HepG2 (cell line): ENCODE data around the gene RUNX3. TPM values are rescaled to one million over a fixed set of nuclear protein-coding genes. Genes with fewer than 3 reads are reported as not detected.

Experiments
- CENPX ChIP-seq: sonication (generic); formaldehyde crosslinking; IDR thresholded peaks from 2 replicates; pipeline ENCODE4 v1.9.0; 2021; ENCODE audit warnings: mild to moderate bottlenecking, missing genetic modification reagents, moderate library complexity
- GPN1 ChIP-seq: sonication (generic); formaldehyde crosslinking; IDR thresholded peaks from 2 replicates; pipeline ENCODE4 v1.5.1; 2020; ENCODE audit warnings: missing genetic modification reagents, borderline replicate concordance
- JUND ChIP-seq: sonication (generic); formaldehyde crosslinking; IDR thresholded peaks from 2 replicates; pipeline ENCODE4 v1.8.0; 2022; ENCODE audit warnings: mild to moderate bottlenecking, missing genetic modification reagents
- POLR2AphosphoS2 ChIP-seq: IDR thresholded peaks from 2 replicates; pipeline ENCODE4 v1.6.1; 2011; ENCODE audit warnings: low read depth, low read length, improper control_type of control experiment
- SALL2 ChIP-seq: sonication (generic); formaldehyde crosslinking; IDR thresholded peaks from 2 replicates; pipeline ENCODE4 v1.8.1; 2023; ENCODE audit warnings: mild to moderate bottlenecking, missing genetic modification reagents, inconsistent platforms
- SATB2 ChIP-seq: sonication (generic); formaldehyde crosslinking; IDR thresholded peaks from 2 replicates; pipeline ENCODE4 v1.5.0; 2020; ENCODE audit warnings: missing genetic modification reagents
- TBX3 ChIP-seq: fragments of 450-650 bp; IDR thresholded peaks from 2 replicates; pipeline ENCODE4 v1.6.1; 2017; ENCODE audit warnings: antibody characterized with exemption, mild to moderate bottlenecking, inconsistent platforms, borderline replicate concordance
- YEATS4 ChIP-seq: sonication (generic); formaldehyde crosslinking; IDR thresholded peaks from 2 replicates; pipeline ENCODE4 v1.4.0; 2020; ENCODE audit warnings: missing genetic modification reagents, borderline replicate concordance
- ZBTB42 ChIP-seq: sonication (generic); formaldehyde crosslinking; IDR thresholded peaks from 2 replicates; pipeline ENCODE4 v1.5.0; 2020; ENCODE audit warnings: mild to moderate bottlenecking, missing genetic modification reagents
- ZFYVE20 ChIP-seq: sonication (generic); formaldehyde crosslinking; IDR thresholded peaks from 2 replicates; pipeline ENCODE4 v1.8.0; 2023; ENCODE audit warnings: low read depth, mild to moderate bottlenecking, moderate library complexity, missing genetic modification reagents, borderline replicate concordance
- ZNF234 ChIP-seq: sonication (generic); formaldehyde crosslinking; conservative IDR thresholded peaks from 2 replicates; pipeline ENCODE4 v1.5.1; 2020; ENCODE audit warnings: mild to moderate bottlenecking, missing genetic modification reagents
- ZNF260 ChIP-seq: sonication (generic); formaldehyde crosslinking; IDR thresholded peaks from 2 replicates; pipeline ENCODE4 v1.4.0; 2020; ENCODE audit warnings: missing genetic modification reagents, low read depth, mild to moderate bottlenecking, borderline replicate concordance
- ZNF282 ChIP-seq: fragments of 450-650 bp; IDR thresholded peaks from 2 replicates; pipeline ENCODE4 v1.6.1; 2018; ENCODE audit not compliant: partially characterized antibody
- ZNF30 ChIP-seq: sonication (generic); formaldehyde crosslinking; IDR thresholded peaks from 2 replicates; pipeline ENCODE4 v1.5.0; 2020; ENCODE audit warnings: mild to moderate bottlenecking, missing genetic modification reagents
- ZNF335 ChIP-seq: sonication (generic); formaldehyde crosslinking; IDR thresholded peaks from 2 replicates; pipeline ENCODE4 v1.4.0; 2020; ENCODE audit warnings: missing genetic modification reagents
- ZNF550 ChIP-seq: sonication (generic); formaldehyde crosslinking; IDR thresholded peaks from 2 replicates; pipeline ENCODE4 v1.4.0; 2020; ENCODE audit warnings: mild to moderate bottlenecking, missing genetic modification reagents, borderline replicate concordance
- ZNF761 ChIP-seq: sonication (generic); formaldehyde crosslinking; conservative IDR thresholded peaks from 2 replicates; pipeline ENCODE4 v1.4.0; 2020; ENCODE audit warnings: mild to moderate bottlenecking, missing genetic modification reagents
- polyA plus RNA-seq, 8 experiments: library from polyadenylated mRNA; depleted of rRNA in 3 of 8; stranded (reverse) in 7 of 8; unstranded in 1 of 8; fragments of >200 nt; fragmentation: Illumina TruSeq in 4 of 8; extraction: Trizol in 4 of 8; gene quantifications; 2 replicates each; pipeline versions ENCODE4 v1.2.1 to v1.2.3, GENCODE V29; 2011 to 2016; ENCODE audit warnings: low read depth in 4 of 8, missing spikeins in 1 of 8, mixed read lengths in 1 of 8; ENCODE audit not compliant: insufficient read depth in 1 of 8
- total RNA-seq, 5 experiments: library from RNA; depleted of rRNA; stranded (reverse); fragments of >200 nt; fragmentation: Illumina TruSeq; extraction: Trizol; gene quantifications; 2 replicates each; pipeline ENCODE4 v1.2.3, GENCODE V29; 2016; ENCODE audit warnings: low read depth in 1 of 5
- TF ChIP-seq, protein P1 (sequence below): fragments of 450-650 bp; IDR thresholded peaks from 2 replicates; pipeline ENCODE4 v1.6.1; 2016
- TF ChIP-seq, protein P2 (sequence below): sonication (generic); formaldehyde crosslinking; IDR thresholded peaks from 2 replicates; pipeline ENCODE4 v1.4.0; 2020; ENCODE audit warnings: mild to moderate bottlenecking, missing genetic modification reagents
- TF ChIP-seq, protein P3 (sequence below): sonication (generic); formaldehyde crosslinking; IDR thresholded peaks from 2 replicates; pipeline ENCODE4 v1.8.0; 2022; ENCODE audit warnings: missing genetic modification reagents, mild to moderate bottlenecking, inconsistent platforms, borderline replicate concordance
- TF ChIP-seq, protein P4 (sequence below): sonication (generic); formaldehyde crosslinking; IDR thresholded peaks from 2 replicates; pipeline ENCODE4 v1.4.0; 2020; ENCODE audit warnings: missing genetic modification reagents
- TF ChIP-seq, protein P5 (sequence below): sonication (generic); formaldehyde crosslinking; IDR thresholded peaks from 2 replicates; pipeline ENCODE4 v1.4.0; 2020; ENCODE audit warnings: mild to moderate bottlenecking, missing genetic modification reagents
- TF ChIP-seq, protein P6 (sequence below): sonication (generic); formaldehyde crosslinking; IDR thresholded peaks from 2 replicates; pipeline ENCODE4 v1.5.0; 2020; ENCODE audit warnings: missing genetic modification reagents

RUNX3 gene
- total and polyA plus RNA-seq, 2 of the 13 experiments (the other 11 are each of a cell fraction or from before 2014, with no cell fraction given), result 0.04 to 0.22 TPM

DNA sequence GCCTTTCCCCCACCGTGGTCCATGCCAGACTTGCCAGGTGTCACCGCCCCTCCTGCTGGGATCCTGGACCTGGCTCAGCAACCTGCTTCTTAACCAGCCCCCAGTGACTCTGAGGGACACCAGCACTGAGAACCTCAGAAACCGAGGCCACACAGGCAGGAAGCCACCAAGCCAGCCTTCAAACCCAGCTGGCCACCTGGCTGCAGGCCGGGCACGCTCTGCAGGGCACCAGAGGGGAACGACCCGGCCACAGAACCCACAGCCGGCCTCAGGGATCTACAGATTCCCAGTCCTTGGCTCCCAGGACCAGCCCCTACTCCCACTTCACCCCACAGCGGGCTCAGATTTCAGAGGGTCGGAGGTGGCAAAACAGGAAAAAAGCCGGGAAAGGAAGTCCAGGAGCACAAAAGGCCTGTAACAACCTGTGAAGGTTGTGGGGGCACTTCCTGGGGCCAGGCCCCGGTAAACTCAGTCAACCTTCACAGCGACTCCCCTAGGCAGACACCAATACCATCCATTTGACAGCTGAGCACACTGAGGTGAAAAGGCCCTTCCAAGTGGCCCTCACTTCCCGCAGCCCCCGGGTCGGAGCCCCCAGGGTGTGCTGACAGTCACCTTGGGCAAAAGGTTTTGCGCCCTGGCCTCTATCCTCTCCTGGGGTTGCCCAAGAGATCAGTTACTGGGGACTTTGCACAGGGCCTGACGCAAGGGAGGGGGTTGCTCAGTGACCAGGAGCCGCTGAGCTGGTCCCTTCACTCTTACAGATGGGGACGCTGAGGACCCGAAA is 14.1 kb downstream of the RUNX3 start (continued):
- TF ChIP-seq JUND (CRISPR knock-in tag) (no peak), SALL2 (CRISPR knock-in tag) (no peak), ZNF761 (CRISPR knock-in tag) (0 out of 2 replicates have a peak, but pooled peaks have one; percentile 42), POLR2AphosphoS2 (no peak), ZBTB42 (CRISPR knock-in tag) (no peak), CENPX (CRISPR knock-in tag) (no peak), ZNF234 (no peak), YEATS4 (CRISPR knock-in tag) (0 out of 2 replicates have a peak, but pooled peaks have one; percentile 32), GPN1 (CRISPR knock-in tag) (no peak), ZNF550 (CRISPR knock-in tag) (no peak), ZNF260 (CRISPR knock-in tag) (no peak), SATB2 (no peak), ZNF282 (no peak), ZNF335 (CRISPR knock-in tag) (0 out of 2 replicates have a peak, but pooled peaks have one; percentile 30), ZFYVE20 (CRISPR knock-in tag) (no peak), TBX3 (no peak), ZNF30 (CRISPR knock-in tag) (no peak)
- TF ChIP-seq, protein P1, sequence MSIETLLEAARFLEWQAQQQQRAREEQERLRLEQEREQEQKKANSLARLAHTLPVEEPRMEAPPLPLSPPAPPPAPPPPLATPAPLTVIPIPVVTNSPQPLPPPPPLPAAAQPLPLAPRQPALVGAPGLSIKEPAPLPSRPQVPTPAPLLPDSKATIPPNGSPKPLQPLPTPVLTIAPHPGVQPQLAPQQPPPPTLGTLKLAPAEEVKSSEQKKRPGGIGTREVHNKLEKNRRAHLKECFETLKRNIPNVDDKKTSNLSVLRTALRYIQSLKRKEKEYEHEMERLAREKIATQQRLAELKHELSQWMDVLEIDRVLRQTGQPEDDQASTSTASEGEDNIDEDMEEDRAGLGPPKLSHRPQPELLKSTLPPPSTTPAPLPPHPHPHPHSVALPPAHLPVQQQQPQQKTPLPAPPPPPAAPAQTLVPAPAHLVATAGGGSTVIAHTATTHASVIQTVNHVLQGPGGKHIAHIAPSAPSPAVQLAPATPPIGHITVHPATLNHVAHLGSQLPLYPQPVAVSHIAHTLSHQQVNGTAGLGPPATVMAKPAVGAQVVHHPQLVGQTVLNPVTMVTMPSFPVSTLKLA, result no peak
- TF ChIP-seq, protein P2, sequence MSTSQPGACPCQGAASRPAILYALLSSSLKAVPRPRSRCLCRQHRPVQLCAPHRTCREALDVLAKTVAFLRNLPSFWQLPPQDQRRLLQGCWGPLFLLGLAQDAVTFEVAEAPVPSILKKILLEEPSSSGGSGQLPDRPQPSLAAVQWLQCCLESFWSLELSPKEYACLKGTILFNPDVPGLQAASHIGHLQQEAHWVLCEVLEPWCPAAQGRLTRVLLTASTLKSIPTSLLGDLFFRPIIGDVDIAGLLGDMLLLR (CRISPR knock-in tag), result no peak
- TF ChIP-seq, protein P3, sequence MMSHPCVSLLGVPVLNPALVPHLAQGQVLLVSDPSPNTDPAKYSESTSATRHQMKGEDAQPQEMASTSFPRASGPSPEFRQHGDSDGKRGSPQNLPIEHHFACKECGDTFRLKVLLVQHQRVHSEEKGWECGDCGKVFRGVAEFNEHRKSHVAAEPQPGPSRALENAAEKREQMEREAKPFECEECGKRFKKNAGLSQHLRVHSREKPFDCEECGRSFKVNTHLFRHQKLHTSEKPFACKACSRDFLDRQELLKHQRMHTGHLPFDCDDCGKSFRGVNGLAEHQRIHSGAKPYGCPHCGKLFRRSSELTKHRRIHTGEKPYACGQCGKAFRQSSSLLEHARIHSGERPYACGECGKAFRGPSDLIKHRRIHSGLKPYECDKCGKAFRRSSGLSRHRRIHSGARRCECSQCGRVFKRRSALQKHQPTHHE, result no peak
- TF ChIP-seq, protein P4, sequence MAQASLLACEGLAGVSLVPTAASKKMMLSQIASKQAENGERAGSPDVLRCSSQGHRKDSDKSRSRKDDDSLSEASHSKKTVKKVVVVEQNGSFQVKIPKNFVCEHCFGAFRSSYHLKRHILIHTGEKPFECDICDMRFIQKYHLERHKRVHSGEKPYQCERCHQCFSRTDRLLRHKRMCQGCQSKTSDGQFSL (CRISPR knock-in tag), result no peak
- TF ChIP-seq, protein P5, sequence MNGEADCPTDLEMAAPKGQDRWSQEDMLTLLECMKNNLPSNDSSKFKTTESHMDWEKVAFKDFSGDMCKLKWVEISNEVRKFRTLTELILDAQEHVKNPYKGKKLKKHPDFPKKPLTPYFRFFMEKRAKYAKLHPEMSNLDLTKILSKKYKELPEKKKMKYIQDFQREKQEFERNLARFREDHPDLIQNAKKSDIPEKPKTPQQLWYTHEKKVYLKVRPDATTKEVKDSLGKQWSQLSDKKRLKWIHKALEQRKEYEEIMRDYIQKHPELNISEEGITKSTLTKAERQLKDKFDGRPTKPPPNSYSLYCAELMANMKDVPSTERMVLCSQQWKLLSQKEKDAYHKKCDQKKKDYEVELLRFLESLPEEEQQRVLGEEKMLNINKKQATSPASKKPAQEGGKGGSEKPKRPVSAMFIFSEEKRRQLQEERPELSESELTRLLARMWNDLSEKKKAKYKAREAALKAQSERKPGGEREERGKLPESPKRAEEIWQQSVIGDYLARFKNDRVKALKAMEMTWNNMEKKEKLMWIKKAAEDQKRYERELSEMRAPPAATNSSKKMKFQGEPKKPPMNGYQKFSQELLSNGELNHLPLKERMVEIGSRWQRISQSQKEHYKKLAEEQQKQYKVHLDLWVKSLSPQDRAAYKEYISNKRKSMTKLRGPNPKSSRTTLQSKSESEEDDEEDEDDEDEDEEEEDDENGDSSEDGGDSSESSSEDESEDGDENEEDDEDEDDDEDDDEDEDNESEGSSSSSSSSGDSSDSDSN (CRISPR knock-in tag), result peak; percentile 63; the same call in 1 of the 2 replicates
- TF ChIP-seq, protein P6, sequence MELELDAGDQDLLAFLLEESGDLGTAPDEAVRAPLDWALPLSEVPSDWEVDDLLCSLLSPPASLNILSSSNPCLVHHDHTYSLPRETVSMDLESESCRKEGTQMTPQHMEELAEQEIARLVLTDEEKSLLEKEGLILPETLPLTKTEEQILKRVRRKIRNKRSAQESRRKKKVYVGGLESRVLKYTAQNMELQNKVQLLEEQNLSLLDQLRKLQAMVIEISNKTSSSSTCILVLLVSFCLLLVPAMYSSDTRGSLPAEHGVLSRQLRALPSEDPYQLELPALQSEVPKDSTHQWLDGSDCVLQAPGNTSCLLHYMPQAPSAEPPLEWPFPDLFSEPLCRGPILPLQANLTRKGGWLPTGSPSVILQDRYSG (CRISPR knock-in tag), result no peak
